GM18505 (cell line): ENCODE data around the gene FAM110A.
"Not testable (repeated sequence)": the region's sequence is repeated elsewhere in the genome, so short reads cannot be mapped to it uniquely, and the experiment has no call there.

Experiments used
- ATAC-seq: cut with Tn5 transposase; IDR thresholded peaks from one replicate; pipeline ENCODE4 v1.9.1; 2021; ENCODE audit not compliant: unreplicated experiment
- POLR2A ChIP-seq: IDR thresholded peaks from 4 replicates; pipeline ENCODE4 v1.6.1; 2011; ENCODE audit warnings: borderline replicate concordance; ENCODE audit not compliant: insufficient read depth, insufficient read length; ENCODE audit errors: extremely low read depth

The FAM110A gene

DNA sequence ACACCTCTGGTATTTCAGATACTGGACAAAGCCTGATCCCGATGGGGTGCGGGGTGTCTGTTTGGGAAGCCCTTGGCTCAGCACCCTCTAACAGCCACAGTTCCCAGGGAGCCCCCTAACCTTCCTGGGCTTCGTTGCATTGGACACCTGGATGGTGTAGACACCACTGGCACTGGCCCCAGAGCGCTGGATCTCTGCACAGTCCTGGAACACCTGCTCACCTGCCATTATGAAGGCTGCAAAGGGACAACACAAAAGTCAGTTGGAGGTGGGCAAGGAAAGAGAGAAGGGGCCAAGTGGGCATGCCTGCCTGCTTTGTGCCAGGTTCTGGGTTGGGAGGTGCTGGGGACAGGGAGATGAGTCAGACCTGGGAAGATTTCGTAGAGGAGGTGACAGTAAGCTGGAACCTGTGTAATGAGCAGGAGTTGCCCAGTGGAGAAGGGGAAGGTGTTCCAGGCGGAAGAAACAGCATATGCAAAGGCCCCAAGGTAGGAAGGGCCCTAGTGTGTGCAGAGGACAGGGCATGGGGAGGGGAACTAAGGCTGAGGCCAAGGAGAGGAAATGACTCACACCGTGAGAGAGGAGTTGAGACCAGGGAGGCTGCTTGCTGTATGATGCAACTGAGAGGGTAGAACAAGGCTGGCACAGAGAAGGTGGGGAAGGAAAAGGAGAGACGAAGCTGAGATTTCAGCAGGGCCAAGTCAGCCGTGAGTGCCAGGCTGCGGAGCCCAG lies 47.7 kb downstream of the FAM110A start:
- no peak for ATAC-seq

GRCh38 chr20:881783-882144 lies 48.2 kb downstream of the FAM110A start:
- ATAC-seq: no peak
- TF ChIP-seq POLR2A: no peak

More for the DNA sequence above, 47.7 kb downstream of the FAM110A start:
- no peak for TF ChIP-seq POLR2A

DNA sequence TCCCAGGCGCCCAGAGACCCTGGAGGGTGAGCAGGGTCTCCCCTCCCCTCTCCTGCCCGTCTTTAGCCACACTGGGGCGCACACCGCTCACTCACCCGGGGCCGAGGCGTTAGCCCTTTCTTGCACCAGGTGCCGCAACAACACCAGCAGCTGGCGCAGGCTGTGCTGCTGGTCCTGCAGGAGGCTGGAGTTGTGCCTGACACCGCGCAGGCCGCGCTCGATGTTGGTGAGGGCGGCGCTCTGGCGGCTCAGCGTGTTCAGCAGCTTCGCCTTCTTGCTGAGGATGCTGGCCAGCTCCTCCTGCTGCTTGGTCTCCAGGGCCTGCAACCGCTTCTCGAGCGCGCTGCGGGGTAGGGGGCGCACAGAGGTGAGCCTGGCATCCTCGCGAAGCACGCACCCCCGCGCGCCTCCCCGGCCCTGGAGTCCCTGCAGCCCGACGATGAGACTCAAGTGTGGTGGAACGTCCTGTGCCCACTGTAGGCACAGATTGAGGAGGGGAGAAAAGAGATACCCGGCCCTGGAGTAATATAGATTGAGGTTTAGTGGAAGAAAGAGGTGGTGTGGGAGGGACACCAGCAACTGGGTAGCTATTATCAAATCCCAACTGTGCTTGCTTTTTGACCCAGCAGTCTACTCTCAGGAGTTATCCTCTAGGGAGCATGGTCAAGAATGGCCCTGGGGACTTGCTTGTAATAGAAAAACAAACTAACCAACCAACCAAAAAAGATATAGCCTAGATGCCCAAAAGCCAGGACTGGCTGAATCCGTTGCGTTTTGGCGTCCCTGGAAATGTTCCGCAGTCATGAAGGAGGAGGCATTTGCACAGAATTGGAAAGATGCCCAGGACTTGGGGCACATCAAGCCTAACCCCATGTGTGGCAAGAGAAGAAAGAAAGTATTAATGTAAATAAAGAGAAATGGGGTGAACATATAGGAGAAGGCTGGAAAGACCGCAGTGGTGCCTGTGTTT lies 51.8 kb downstream of the FAM110A start:
- no peak for ATAC-seq
- TF ChIP-seq POLR2A: no peak

GRCh38 chr20:887137-887536 lies 53.6 kb downstream of the FAM110A start:
- ATAC-seq: no peak
- no peak for TF ChIP-seq POLR2A

- TF ChIP-seq POLR2A: no peak
- no peak for ATAC-seq
Measured at GRCh38 chr20:888057-888456, 54.5 kb downstream of the FAM110A start.

DNA sequence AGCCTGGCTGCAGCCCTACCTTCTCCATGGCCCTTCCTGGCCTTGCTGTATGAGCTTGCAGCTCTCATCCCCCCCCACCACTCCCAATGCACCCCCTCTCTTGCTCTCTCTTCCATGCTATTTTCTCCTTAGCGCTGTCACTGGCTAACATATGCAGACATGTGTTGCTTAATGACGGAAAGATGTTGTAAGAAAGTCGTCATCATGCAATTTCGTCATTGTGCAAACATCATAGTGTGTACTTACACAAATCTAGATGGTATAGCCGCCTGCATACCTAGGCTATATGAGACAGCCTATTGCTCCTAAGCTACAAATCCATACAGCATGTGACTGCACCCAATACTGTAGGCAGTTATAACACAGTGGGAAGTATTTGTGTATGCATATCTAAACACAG lies 55.6 kb downstream of the FAM110A start:
- TF ChIP-seq POLR2A: no peak

DNA sequence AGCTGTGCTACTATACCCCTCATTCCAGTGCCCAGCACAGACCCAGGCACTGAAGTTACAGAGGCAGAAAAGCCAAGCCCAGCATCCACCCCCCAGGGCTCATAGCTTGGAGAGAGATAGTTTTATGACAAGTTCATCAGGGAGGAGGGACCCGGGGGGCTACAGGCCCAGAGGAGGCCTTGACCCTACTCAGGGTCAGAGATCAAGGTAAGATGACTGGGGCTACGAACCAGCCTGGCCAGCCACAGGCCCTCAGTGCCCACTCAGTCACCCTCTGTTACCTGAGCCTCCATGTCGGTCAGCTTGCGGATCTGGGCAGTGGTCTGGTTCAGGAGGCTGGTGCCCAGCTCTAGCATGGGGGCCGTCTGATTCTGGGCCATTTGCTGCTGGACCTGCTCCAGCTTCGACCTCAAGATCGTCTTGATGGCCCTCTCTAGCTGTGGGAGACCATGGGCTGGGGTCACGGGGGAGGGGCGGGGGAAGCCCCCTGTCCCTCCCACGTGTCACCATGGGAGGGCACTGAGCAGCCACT lies 56.5 kb downstream of the FAM110A start:
- ATAC-seq: no peak
- TF ChIP-seq POLR2A: no peak

More for the DNA sequence above, 55.6 kb downstream of the FAM110A start:
- no peak for ATAC-seq

- ATAC-seq: no peak
- TF ChIP-seq POLR2A: no peak
Measured at GRCh38 chr20:890666-891057, 57.1 kb downstream of the FAM110A start.

DNA sequence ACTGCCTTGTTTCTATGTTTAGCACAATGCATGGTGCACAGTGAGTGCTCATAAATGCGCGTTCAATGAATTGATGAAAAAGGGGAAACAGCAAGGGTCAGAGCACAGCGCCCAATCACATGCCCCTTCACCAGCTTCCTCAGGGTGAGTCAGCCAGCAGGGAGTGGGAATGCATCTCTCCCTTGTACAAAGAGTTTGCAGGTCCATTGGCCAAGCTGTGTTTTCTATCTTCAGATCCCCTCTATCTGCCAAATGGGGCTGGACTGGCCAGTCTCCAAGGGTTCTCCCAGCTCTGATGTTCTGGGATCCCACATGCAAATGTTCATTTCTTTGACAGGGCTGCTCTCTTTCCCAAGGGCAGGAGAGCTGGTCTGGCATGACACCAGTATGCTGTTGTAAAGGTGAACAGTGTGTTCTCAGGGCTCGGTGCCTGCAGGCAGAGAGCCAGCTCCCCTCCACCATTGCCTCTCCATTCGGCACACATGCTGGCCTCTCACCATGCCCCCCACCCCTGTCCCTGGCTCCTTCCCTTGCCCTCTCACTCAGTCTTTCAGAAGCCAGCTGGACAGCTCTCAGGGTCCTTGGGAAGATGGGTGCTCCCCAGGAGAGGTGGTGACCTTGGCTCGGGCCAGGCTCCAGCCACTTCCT lies 57.7 kb downstream of the FAM110A start:
- TF ChIP-seq POLR2A: no peak
- no peak for ATAC-seq

DNA sequence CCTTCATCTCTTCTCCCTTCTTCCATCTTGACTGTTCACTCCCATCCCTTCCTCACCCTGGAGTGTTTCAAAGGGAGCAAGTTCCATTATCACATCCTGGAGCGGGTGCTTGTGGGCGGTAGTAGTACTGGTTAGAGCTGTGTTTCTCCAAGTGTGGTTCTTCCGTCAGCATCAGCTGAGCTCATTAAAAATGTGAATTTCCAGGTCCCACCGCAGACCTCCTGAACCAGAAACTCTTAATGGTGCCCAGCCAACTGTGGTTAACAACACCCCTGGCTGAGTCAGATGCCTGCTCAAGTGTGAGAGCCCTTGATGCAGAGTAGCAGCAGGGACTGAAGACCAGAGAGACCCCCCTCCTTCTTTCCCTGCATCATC lies 58.2 kb downstream of the FAM110A start:
- peak; percentile 73 for ATAC-seq

DNA sequence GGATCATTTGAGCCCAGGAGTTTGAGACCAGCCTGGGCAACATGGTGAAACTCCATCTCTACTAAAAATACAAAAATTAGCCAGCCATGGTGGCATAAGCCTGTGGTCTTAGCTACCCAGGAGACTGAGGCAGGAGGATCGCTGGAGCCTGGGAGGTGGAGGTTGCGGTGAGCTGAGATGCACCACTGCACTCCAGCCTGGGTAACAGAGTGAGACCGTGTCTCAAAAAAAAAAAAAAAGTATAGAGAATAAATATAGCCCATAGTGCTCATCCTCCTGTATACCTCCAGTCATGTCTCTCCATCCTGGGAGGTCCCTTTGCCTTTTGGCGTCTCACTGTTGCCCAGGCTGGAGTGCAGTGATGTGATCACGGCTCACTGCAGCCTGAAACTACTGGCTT lies 58.9 kb downstream of the FAM110A start:
- ATAC-seq: not testable (repeated sequence)

More for the DNA sequence above, 58.2 kb downstream of the FAM110A start:
- TF ChIP-seq POLR2A: no peak
